HUES48 (cell line): ENCODE measurements around the gene CACNA1I.
"Not testable (repeated sequence)": the region's sequence is repeated elsewhere in the genome, so short reads cannot be mapped to it uniquely, and the experiment has no call there.

Source experiments
- H3K27ac ChIP-seq: one replicate; pipeline ENCODE4 v1.7.0; 2013; ENCODE audit warnings: low read depth, low read length, inconsistent platforms
- H3K27me3 ChIP-seq: 2 replicates; pipeline ENCODE4 v1.6.1; 2013; ENCODE audit warnings: mild to moderate bottlenecking, low read length; ENCODE audit not compliant: control insufficient read depth, insufficient read depth
- H3K36me3 ChIP-seq: 2 replicates; pipeline ENCODE4 v1.6.1; 2013; ENCODE audit warnings: low read length; ENCODE audit not compliant: control insufficient read depth, insufficient read depth
- H3K4me1 ChIP-seq: 2 replicates; pipeline ENCODE4 v1.6.1; 2013; ENCODE audit warnings: mild to moderate bottlenecking, low read length; ENCODE audit not compliant: control insufficient read depth, insufficient read depth
- H3K4me3 ChIP-seq: 2 replicates; pipeline ENCODE4 v1.5.1; 2013; ENCODE audit warnings: mild to moderate bottlenecking, low read depth, low read length
- H3K9ac ChIP-seq: 2 replicates; pipeline ENCODE4 v1.6.1; 2013; ENCODE audit warnings: mild to moderate bottlenecking, low read depth, low read length, moderate library complexity
- H3K9me3 ChIP-seq: 2 replicates; pipeline ENCODE4 v1.6.1; 2013; ENCODE audit warnings: low read length; ENCODE audit not compliant: control insufficient read depth, insufficient read depth

The CACNA1I gene

DNA sequence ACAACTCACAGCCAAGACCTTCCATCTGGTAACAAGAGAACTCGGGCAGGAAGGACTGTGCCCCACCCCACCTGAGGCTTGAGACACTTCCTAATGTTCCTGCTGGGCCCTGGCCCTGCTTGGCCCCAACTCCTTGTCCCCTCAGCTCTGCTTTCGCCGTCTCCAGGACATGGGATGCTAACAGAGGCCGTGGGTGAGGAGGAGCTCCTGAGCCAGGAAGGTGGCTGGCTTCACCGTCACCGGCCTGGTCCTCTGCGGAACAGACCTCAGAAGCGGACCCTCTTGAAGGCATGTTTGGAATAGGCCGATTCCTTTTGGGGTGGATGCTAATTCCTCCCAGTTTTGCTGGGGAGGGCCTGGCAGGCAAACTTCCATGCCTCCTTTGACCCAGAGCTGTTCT is 154.3 kb downstream of the CACNA1I start:
- H3K27me3 ChIP-seq = no peaks in the 10 kb centered on the region
- no peak overlapping the region for H3K27ac ChIP-seq
- H3K4me3 ChIP-seq = no peak overlapping the region
- no peak overlapping the region for H3K9ac ChIP-seq
- no peaks in the 10 kb centered on the region for H3K9me3 ChIP-seq
- no peaks in the 10 kb centered on the region for H3K36me3 ChIP-seq
- H3K4me1 ChIP-seq = peaks cover 7% of the 10 kb centered on the region; the same call in 1 of the 2 replicates

DNA sequence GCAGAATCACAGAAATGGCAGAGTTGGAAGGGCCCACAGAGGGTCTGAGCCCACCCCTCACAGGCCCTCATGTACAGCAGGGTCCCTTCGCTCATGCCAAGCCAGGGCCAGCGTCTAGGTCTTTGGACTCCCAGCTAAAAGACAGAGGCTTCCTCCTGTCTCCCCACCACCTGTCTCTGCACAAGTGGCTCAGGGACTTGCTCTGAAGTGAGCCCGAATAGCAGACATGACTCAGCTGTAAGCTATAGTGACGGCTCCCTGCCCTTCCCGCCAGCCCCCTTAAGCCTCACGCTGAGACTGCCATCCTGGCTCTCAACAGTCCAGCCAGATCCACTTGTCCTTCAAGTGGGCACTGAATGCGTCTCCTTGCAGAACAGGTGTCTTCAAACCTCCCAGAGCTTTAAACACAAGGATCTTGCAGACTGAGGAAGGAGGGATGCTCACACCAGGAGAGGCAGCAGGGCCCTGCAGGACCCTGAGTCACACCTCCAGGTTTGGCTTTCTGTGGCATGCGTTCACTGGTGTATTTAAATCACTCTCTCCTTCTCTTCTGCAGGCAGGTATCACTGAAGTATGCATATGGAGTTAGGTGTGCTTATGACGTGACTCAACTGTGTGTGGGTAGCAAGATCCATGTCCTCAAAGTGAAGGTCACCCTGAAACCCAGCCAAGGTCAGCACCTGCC is 154.9 kb downstream of the CACNA1I start:
- Histone ChIP-seq H3K4me1 (0 out of 2 replicates have a peak, but pooled peaks cover 1% of the 10 kb centered on the region), H3K9me3 (no peaks in the 10 kb centered on the region), H3K36me3 (no peaks in the 10 kb centered on the region), H3K4me3 (no peak overlapping the region), H3K9ac (no peak overlapping the region), H3K27me3 (no peaks in the 10 kb centered on the region), H3K27ac (no peak overlapping the region)

DNA sequence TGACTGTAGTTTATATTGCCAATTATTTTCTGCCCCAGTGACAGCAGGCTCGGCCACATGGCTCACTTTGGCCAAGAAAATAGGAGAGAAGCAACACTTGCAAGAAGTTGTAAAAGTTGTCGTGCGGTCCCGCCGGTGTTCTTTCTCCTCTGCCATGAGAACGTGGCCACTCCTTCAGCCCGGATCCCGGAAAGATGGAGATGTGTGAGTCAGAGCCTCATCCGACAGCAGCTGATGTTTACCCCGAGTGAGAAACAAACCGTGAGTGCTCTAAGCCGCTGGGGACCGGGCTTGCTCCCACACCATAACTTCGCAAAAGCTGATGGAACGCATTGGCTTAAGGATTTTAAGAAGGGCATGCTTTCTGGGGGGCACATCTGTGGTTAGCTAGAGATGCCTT is 157.0 kb downstream of the CACNA1I start:
- H3K9ac ChIP-seq = no peak overlapping the region
- no peaks in the 10 kb centered on the region for H3K9me3 ChIP-seq
- no peaks in the 10 kb centered on the region for H3K27me3 ChIP-seq
- H3K4me1 ChIP-seq = peaks cover 7% of the 10 kb centered on the region; the same call in 1 of the 2 replicates
- H3K36me3 ChIP-seq = no peaks in the 10 kb centered on the region
- H3K4me3 ChIP-seq = no peak overlapping the region
- no peak overlapping the region for H3K27ac ChIP-seq

DNA sequence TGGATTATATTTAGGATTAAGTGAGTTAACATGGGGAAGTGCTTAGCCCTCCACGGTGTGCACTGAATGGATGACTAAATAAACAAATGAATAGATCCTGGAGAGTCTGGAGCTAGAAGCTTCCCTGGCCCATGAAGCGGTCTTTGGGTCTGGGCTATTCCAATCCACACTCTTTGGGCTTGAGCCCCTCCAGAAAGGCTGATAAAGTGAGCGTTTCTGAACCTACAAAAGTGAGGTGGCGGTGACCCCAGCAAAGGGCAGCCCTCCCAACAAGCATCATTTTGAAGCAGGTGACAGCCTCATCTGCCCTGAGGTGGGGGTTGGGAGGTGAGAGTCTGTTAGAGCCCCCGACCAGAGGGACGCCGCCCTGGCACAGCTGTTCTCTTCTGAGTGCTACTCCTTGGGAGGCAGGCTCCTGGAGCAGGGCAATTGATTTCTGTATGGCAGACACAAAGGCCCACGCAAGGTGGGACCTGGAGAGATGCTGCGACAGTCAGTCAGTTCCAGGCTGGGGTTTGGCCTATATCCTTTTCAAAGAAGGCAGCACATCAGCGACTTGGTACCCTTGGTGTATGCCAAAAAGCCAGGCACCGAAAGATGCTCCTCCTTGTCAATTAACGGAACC is 157.8 kb downstream of the CACNA1I start:
- H3K27ac ChIP-seq = no peak overlapping the region
- H3K9ac ChIP-seq = no peak overlapping the region
- no peaks in the 10 kb centered on the region for H3K27me3 ChIP-seq

DNA sequence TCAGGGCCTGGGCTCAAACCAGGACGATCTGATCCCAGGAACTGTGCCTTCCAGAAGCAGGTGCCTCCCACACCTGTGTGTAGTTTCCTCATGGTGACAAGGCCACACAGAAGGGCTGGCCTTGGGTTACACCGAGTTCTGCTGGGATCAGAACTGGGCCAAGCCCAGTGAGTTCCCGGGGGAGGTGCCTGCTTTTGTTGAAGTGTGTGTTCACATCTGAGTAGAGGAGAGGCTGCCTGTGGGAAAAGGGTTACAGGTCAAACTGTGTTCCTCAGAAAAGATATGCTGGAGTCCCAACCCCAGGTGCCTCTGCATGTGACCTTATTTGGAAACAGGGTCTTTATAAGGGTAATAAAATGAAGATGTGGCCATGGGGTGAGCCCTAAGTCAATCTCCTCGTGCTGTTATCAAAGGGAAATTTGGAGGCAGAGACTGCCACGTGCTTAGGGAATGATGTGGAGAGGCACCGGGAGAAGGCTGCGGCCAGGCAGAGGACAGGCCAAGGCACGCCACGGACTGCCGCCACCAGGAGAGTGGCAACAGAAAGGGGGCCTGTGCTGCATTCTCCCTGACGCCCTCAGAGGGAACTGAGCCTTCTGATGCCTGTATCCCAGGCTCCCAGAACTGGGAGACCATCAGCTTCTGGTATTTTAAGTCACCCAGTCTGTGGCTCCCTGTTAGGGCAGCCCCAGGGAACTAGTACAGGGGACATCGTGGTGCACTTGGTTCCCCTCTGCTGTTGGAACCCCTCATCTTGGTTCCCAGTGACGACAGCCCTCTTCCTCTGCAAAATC is 158.8 kb downstream of the CACNA1I start:
- H3K9ac ChIP-seq = no peak overlapping the region
- H3K36me3 ChIP-seq = no peaks in the 10 kb centered on the region
- peaks cover 7% of the 10 kb centered on the region; the same call in 1 of the 2 replicates for H3K4me1 ChIP-seq
- H3K27me3 ChIP-seq = no peaks in the 10 kb centered on the region
- no peaks in the 10 kb centered on the region for H3K9me3 ChIP-seq
- no peak overlapping the region for H3K27ac ChIP-seq
- no peak overlapping the region for H3K4me3 ChIP-seq

More for the DNA sequence above, 157.8 kb downstream of the CACNA1I start:
- peaks cover 7% of the 10 kb centered on the region; the same call in 1 of the 2 replicates for H3K4me1 ChIP-seq
- H3K4me3 ChIP-seq = no peak overlapping the region
- no peaks in the 10 kb centered on the region for H3K9me3 ChIP-seq
- no peaks in the 10 kb centered on the region for H3K36me3 ChIP-seq

DNA sequence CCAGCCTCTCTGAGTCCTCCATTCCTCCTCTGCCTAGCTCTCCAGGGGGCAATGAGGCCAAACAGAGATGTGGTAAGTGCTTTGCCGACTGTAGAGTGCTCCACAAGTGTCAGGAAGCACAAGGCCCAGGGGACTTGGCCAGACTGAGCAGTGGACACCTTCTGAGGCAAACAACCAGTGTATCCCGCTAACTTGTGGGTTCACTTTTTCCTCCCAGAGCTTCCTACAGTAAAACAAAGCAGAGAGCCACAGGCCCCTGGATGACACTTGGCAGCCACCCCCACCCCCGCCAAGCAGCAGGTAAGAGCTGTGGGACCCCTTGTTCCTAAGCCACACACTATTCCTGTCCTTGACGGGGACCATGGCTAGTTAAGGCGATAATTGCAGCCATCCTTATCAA is 160.9 kb downstream of the CACNA1I start:
- no peaks in the 10 kb centered on the region for H3K27me3 ChIP-seq
- H3K27ac ChIP-seq = no peak overlapping the region
- H3K9ac ChIP-seq = no peak overlapping the region
- H3K4me1 ChIP-seq = peaks cover 7% of the 10 kb centered on the region; the same call in 1 of the 2 replicates
- no peaks in the 10 kb centered on the region for H3K36me3 ChIP-seq
- H3K4me3 ChIP-seq = no peak overlapping the region
- H3K9me3 ChIP-seq = no peaks in the 10 kb centered on the region

DNA sequence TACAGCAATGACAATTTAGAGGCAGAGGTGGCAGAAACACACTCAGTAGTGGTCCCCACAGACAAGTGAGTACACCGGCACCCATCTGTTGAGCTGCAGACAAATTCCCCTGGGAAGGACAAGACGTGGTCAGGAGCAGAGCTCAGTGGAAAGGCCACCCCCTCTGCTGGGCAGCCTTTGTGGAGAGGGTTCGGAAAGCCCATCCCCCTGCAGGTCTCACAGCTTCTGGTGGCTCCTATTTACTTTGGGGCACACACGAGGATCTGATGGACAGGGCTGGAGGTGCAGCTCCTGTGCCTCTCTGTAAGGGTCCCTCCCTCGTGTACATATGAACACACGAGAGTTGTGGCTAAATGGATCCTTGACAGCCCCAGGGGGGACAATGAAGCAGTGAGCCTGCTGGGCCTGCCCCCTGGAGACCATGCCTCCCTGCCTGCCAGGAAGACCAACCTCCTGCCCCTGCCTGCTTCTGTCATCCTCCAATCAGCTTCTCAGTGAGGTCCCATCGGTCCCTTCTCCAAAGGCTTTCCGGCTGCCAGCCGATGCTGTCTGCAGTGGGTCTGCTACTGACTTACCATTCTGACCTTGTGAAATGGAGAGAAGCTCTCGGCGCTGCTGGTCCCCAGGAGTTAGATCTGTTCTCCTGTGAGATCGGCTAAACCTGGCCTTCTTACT is 161.5 kb downstream of the CACNA1I start:
- Histone ChIP-seq H3K9ac (no peak overlapping the region; the same call in 1 of the 2 replicates), H3K27me3 (no peaks in the 10 kb centered on the region), H3K36me3 (no peaks in the 10 kb centered on the region), H3K27ac (no peak overlapping the region), H3K4me1 (peaks cover 7% of the 10 kb centered on the region; the same call in 1 of the 2 replicates), H3K4me3 (no peak overlapping the region), H3K9me3 (no peaks in the 10 kb centered on the region)

DNA sequence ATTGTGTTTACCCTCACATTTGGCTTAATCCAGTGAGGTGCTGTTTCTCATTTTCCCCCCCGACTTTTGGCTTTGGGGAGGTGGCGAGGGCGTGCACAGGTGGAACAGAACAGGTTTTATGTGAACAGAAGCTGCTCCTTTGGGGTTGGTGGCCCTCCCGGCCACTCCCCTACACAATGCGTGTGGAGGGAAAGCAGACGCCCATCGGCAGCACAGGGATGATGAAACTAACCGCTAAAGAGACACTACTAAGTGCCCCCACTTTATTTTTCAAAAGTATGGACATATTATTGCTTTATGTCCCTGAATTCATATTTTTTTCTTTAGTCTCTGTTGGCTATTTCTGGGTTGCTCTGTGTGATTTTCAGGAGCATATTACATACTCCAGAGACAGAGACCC is 162.1 kb downstream of the CACNA1I start:
- no peak overlapping the region for H3K27ac ChIP-seq
- no peaks in the 10 kb centered on the region for H3K27me3 ChIP-seq
- no peak overlapping the region for H3K4me3 ChIP-seq
- no peak overlapping the region for H3K9ac ChIP-seq
- H3K9me3 ChIP-seq = no peaks in the 10 kb centered on the region
- no peaks in the 10 kb centered on the region for H3K36me3 ChIP-seq
- peaks cover 7% of the 10 kb centered on the region; the same call in 1 of the 2 replicates for H3K4me1 ChIP-seq

DNA sequence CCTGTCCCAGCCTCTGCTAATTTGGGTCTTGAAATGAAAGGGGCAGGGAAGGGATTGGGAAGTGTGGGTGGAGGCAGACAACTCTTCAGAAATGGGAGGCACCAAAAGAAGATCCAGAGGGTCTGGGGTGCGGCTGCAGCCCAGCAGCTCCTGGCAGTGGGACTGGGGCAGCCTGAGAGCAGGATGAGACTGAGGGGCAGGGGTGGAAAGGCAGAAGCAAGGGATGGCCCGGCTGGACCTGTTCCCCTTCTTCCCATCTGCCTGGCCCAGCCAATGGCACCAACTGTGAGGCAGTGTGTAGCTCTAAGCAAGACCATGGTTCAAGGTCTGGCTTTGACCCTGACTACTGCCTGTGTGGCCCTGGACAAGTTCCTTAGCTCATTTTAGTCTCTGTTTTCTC is 162.6 kb downstream of the CACNA1I start:
- no peak overlapping the region for H3K27ac ChIP-seq
- H3K9me3 ChIP-seq = no peaks in the 10 kb centered on the region
- no peak overlapping the region for H3K4me3 ChIP-seq
- no peaks in the 10 kb centered on the region for H3K27me3 ChIP-seq
- no peaks in the 10 kb centered on the region for H3K36me3 ChIP-seq
- peaks cover 7% of the 10 kb centered on the region; the same call in 1 of the 2 replicates for H3K4me1 ChIP-seq
- no peak overlapping the region for H3K9ac ChIP-seq

DNA sequence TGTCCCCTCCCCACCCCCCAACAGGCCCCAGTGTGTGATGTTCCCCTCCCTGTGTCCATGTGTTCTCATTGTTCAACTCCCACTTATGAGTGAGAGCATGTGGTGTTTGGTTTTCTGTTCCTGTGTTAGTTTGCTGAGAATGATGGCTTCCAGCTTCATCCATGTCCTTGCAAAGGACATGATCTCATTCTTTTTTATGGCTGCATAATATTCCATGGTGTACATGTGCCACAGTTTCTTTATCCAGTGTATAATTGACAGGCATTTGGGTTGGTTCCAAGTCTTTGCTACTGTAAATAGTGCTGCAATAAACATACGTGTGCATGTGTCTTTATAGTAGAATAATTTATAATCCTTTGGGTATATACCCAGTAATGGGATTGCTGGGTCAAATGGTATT is 163.5 kb downstream of the CACNA1I start:
- H3K27me3 ChIP-seq, H3K4me3 ChIP-seq, H3K27ac ChIP-seq, H3K4me1 ChIP-seq, H3K36me3 ChIP-seq, H3K9ac ChIP-seq, H3K9me3 ChIP-seq: not testable (repeated sequence)
